NB4 (cell line): Measurements from ENCODE around the gene NUMBL.

ENCODE experiments used
- CTCF ChIP-seq: IDR thresholded peaks from one replicate; pipeline ENCODE4 v1.5.1; 2012; ENCODE audit warnings: low read depth, low read length
- MAX ChIP-seq: IDR thresholded peaks from 2 replicates; pipeline ENCODE4 v1.6.1; 2011; ENCODE audit warnings: low read depth, low read length
- POLR2A ChIP-seq: IDR thresholded peaks from 2 replicates; pipeline ENCODE4 v1.6.1; 2011; ENCODE audit warnings: mild to moderate bottlenecking; ENCODE audit not compliant: insufficient read length; ENCODE audit errors: extremely low read depth

GRCh38 chr19:40621283-40621682 lies 69.2 kb downstream of the NUMBL start:
- TF ChIP-seq CTCF (no peak), MAX (no peak), POLR2A (no peak)
